Germinal center (tissue), 1 donor: ENCODE data around the gene FLOT1.

ENCODE experiments used
- DNase-seq: peaks from one replicate; pipeline ENCODE4 v3.0.0; 2012; ENCODE audit warnings: mixed read lengths, low spot score

FLOT1 gene

DNA sequence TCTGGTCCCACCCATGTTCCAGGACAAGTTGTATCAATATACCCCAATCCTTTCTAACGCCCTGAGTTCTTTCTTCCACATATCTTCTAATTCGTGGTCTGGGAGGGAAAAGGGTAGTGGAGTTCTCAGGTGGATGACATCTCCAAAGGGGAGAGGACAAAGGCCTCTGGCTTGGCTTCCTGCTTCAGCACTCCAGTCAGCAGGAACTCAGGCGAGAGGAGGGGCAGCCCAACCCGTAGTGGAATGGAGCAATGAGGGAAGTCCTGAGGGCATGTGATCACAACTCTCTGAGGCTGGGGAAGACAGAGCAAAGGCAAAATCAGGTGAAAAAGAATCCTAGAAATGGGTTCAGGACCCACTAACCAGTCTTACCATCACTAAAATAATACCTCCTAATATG lies 42.1 kb downstream of the FLOT1 start:
- no peak for DNase-seq

DNA sequence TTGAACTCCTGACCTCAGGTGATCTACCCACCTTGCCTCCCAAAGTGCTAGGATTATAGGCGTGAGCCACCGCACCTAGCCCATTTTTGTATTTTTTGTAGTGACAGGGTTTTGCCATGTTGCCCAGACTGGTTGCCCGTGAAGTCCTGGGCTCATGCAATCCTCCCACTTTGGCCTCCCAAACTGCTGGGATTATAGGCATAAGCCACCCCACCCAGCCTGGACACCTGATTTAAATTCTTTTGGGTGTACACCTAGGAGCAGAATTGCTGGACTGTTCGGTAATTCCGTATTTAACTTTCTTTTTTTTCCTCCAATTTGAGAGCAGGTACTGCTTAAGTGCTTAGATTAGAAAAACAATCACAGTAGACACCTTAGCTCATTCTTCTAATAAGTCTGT lies 46.1 kb downstream of the FLOT1 start:
- DNase-seq: no peak

- no peak for DNase-seq
Measured at GRCh38 chr6:30691208-30691847, 51.2 kb downstream of the FLOT1 start.

- DNase-seq: peak; percentile 81
Measured at GRCh38 chr6:30690403-30691207, 51.9 kb downstream of the FLOT1 start, which contains the start of gene NRM. NRM (minus strand) TSS chr6:30690984; CDS start chr6:30690974, 10 bp downstream.

DNA sequence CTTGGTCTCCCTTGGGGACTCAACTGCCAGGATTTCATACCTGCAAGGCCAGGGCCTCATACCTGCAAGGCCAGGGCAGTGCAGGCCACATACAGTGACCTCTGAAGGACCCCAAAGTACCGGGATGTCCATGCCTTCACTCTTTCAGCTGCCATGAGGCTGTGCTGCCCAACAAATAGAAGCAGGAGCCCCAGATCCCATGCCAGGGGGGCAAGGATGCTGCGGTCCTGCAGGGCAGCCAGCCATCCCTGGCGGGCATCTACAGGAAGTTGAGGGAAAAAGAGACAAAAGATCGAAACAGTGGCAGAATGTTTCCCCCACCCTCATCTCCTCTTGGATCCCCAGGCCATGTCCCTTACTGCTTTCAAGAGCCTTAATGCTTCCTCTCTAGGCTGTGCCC lies 52.5 kb downstream of the FLOT1 start:
- DNase-seq: no peak

- no peak for DNase-seq
Measured at GRCh38 chr6:30689022-30689865, 53.2 kb downstream of the FLOT1 start.

DNA sequence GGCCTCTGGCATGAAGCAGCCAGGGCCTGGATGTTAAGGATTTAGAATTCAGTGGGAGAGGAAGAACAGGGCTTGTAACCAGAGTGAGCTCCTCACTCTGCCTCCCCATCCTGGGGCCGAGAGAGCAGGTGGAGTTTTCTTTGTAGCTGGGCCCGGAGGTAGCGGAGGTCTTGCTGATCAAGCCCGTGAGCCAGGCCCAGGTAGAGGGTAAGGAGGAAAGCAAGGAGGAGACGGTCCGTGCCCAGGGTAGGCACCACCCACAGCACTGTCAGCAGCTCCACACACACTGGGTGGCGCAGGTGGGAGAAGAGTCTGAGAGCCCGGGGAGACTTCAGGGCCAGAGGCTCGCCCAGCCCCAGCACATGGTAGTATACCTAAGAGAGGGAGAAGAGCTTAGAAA lies 53.9 kb downstream of the FLOT1 start:
- peak; percentile 52 for DNase-seq

GRCh38 chr6:30687659-30688431 lies 54.6 kb downstream of the FLOT1 start:
- no peak for DNase-seq

DNA sequence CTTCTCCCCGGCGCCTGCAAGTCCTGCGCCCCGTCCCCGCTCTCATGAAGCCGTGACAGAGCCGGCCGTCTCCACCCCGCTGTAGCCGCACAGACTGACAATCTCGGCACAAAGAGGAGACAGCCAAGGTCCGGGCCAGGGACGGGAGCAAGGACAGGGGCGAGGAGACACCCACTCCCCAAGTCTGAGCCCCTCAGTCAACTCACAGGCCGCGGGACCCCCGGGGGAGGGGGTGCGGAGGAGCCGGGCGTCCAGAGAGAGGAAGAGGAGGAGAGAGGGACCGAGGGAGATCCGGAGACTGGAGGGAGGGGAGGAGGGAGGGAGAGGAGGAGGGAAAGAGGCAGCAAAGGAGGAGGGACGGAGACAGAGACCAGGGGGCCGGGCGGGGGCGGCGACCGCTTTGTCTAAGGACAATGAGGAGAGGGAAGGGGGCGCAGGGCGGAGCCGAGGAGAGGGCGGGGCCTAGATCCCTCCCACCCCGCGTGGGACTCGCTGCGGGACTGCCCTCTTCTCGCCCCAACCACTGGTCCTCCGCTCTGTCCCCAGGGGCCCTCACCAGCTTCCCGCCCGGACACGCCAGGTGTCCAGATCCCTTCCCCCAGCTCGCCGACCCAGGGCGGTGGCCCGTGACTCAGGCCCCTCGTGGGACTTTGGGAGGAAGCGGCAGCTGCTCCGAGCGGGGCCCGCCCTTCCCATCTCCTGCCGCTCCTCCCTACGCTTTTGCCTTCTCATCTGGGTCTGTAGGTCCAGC lies 55.4 kb downstream of the FLOT1 start:
- DNase-seq: peak; percentile 79

GRCh38 chr6:30686009-30686907 lies 56.2 kb downstream of the FLOT1 start, which contains the start of gene PPP1R18:
PPP1R18 (minus strand) TSS chr6:30686645; CDS start chr6:30686018, 627 bp downstream.
- peak; percentile 75 for DNase-seq

- no peak for DNase-seq
Measured at GRCh38 chr6:30685157-30686008, 57.1 kb downstream of the FLOT1 start.

DNA sequence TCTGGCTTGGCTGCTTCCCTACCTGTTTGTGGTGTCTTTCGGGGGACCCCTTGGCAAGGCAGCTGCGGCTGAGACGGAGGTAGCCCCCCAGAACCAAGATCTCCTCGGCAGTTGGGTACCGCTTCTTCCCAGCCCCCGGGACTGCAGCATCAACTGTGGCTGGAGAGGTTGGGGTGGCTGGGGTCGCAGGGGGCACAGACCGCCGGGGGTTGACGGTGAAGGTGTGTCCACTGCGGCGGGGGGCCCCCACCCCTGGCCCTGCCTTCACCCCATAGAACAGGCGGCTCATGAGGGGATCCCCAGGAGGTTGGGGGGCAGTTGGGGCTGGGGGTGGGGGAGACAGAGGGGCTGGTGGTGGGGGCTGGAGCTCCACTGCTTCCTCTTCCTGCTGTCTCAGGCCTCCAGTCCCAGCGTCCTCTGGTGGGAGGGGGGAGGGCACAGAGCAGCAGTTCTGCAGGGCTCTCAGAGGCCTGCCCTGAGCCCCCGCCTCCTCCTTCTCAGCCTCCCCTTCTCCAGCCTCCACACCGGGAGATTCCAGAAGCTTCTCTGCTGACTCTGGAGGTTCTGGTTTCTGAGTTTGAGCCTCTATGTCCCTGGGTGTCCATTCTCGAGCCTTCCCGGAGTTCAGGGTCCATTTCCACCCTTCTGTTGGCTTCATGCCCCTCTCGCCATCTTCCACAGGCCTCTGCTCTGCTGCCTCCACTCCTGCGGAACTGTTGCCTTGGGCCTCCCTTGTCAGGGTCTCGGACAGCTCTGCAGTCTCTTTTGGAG lies 57.9 kb downstream of the FLOT1 start:
- peak; percentile 60 for DNase-seq

GRCh38 chr6:30683980-30684338 lies 58.5 kb downstream of the FLOT1 start:
- no peak for DNase-seq

DNA sequence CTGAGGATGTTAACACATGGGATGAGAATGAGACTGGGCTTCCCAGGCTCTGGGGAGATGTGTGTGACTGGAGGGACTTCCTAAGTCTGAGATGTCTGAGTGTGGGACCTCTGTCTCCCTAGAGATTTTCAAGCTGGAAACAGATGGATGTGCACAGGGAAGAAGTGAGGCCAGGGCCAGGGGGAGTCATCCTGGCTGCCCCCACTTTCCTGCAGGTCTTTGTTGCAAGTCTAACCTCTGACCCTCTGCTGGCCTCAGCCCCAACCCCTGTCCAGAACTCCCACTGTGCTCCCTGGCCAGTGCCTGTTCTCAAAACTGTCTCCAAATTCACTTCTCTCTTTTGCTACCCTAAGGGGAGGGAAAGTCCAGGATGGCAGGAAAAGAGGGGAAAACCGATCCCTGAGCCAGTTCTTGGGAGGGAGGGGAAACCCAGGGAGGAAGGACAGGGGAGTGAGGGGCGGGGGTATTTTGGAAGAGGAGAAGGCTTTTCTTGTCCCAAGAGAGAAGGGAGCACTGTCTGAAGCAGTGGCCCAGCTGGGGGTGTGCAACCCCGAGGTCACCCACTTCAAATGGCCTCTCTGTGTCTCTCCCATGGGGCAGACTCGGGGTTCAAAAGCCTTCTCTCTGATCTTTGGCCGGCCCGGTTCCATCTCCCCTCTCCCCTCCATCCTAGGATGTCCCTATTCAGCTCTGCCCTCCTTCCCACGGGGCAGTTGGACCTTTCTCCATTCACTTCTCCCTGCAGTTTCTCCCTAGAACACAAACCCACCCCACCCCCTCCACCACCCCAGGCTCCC lies 59.1 kb downstream of the FLOT1 start:
- no peak for DNase-seq

DNA sequence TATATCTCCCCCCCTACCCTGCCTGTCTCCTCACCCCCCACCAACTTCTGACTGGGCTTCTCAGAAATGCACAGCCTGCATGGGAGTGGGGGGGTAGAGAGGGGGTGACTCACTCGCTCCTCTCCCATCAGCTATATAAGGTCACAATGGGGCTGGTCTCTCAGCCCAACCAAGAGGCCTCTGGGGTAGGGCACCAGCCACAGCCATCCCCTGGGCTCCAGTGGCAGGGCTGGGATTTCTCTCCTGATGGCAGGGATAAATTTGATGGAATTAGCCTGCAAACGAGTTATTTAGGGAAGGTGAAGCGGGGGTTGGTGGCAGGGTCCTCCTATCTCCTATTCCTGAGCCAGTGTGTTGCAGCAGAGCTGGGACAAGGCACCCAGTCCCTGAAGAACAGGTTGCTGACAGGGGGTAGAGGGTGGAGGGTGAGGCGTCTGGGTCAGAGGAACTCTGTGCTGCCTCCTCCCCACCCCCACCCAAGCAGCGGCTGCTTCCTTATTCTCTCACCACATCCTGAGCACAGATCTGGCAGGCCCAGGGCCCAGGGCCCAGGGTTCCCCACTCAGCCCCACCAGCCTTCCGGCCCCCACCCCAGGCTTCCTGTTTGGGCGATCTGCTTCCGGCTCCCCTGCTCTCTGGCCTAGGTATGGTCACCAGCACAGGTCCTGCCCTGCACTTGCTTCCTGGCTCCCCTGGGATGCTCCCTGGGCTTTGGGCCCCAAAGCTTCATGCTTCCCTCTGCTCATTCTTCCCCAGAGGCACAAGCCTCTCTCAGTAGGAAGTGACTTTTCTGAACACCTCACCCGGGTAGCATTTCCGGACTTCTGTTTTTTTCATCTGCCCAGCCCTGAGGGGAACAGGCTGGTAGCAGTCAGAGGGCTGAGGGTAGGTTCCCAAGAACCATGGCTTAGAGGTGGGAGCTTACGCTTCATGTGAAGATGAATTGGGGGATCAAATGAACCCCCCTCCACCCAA lies 60.1 kb downstream of the FLOT1 start:
- peak; percentile 84 for DNase-seq

GRCh38 chr6:30681766-30682142 lies 60.7 kb downstream of the FLOT1 start:
- no peak for DNase-seq
